GM18519 (cell line): ENCODE data around the gene MYMK.

Experiments used
- ATAC-seq: cut with Tn5 transposase; IDR thresholded peaks from one replicate; pipeline ENCODE4 v1.9.1; 2021; ENCODE audit warnings: mild to moderate bottlenecking, moderate library complexity; ENCODE audit not compliant: unreplicated experiment, low FRiP score

MYMK gene

DNA sequence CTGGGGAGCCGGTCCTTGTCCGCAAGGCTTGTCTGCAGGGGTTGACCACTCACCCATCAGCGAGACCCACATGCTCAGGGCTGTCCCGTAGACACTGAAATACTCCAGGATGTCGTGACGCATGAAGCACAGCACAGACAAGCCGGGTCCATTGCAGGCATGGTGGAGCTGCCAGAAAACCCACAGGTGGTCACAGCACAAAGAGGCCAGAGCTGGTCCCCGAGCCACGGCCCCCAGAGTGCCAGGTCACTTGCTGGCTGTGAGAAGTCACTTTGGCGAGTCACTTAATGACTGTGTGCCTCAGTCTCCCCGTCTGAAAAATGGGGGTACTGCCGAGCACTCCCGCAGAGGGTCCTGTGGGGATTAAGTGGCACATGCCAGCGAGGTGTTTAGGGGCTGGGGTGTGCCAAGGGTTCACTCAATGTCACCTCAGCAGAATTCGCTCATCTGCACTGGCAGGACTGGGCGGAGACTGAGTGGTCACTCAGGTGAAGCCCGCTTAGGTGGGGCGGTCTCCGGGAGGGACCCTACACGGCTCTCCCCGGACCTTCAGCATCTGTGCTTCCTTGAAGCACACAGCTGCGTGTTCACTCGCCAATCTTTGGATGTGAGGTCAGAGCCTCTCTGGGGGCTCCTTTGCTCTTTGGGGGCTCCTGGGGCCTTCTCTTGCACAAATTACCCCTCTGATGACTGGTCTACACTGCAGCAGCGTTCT lies 4.5 kb downstream of the MYMK start:
- ATAC-seq: no peak

DNA sequence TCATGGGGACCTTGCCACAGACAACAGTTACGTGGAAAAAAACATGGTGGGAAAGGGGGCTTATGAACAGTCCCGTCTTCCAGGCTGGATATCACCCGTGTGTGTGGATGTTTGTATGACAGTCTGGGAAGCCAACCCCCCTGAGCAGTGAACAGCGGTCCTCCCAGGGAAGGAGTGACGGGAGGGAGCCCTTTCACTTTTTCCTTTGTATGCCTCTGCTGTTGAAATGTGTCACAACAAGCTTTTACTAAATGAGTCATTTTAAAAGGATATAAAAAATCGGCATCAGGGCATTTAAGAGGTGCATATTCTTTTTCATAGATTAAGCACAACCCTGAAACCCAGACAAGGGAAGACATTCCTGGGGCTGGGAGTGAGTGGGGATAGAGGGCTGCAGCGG lies 5.1 kb downstream of the MYMK start:
- no peak for ATAC-seq

DNA sequence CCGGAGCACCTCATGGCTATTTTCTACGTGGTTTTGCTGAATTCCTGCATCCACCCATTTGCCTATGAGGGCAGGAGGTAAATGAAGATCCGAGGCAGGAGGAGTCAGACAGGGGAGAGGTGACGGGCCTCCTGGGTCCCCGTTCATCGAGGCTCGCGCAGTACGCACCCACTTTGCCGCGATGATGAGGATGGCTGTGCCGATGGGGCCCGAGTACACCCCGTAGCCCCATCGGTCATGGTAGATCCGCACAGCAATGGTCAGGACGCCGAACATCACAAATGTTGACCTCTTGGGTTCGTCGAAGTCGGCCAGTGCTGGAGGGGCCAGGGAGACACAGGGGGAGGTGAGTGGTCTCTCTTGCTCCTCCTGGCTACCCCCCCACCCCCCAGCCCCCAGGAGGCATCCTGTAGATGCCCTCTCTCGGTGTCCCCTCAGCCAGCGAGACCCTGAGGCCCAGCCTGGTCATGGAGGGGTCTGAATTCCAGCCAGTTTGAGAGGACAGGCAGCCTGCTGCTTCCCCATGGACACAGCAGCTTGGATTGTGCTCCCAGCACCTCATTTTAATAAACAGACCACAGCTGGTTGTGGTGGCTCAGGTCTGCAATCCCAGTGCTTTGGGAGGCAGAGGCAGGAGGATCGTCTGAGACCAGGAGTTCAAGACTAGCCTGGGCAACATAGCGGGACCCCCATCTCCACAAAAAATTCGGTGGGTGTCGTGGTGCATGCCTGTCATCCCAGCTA lies 5.9 kb downstream of the MYMK start:
- no peak for ATAC-seq

DNA sequence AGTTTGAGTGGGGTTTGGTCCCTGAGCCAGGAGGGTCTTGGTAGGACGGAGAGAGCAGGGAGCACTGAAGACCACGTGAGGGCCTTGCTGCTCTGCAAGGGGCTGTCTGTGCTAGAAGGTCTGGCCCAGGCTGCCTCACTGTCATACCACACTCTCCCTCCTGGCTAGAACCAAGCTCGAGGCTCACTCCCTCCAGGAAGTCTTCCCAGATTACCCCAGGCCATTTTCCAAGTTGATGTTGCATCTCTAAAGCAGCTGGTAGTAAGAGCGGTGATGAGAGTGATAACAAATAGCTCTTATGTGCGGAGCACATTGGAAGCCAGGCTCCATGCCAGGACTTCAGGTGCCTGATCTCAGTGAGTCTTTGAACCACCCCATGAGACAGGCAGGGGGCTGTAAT lies 6.6 kb downstream of the MYMK start:
- ATAC-seq: no peak

DNA sequence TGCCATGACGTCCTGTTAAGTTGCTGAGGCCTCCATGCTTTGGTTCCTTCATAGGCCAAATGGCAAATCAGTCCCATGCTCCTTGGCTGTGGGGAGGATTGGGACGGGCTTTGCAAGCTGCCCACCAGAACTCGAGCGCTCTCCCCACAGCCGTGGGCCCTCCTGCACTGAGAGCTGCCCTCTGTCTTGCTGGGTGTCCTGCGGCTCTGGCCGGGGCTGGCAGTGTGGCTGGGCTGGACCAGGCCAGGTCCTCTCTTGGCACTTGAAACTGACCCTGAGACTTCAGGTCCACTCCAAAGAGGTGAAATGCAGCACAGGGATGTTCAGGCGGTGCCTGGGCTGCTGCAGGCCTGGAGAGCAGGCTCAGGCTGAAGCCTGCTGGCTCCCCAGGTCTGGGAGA lies 7.0 kb downstream of the MYMK start:
- ATAC-seq: no peak

DNA sequence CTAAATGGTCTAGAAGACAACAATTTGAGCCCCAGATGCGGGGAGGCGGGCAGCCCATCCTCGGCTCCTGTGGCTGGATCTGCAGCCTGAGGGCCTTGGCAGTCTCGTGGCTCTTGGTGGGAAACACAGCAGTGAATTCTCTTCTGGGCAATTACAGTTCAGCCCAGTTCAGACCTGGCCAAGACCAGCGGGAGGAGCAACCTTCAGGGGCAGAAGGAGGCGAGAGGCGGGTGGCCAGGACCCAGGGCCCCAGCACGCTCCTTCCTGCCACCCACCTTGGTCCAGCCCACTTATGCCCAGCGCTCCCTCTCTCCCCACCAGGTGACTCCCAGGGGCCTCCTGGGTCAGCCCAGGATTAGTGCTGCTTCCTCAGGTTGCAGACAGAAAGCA lies 7.8 kb downstream of the MYMK start:
- ATAC-seq: no peak

DNA sequence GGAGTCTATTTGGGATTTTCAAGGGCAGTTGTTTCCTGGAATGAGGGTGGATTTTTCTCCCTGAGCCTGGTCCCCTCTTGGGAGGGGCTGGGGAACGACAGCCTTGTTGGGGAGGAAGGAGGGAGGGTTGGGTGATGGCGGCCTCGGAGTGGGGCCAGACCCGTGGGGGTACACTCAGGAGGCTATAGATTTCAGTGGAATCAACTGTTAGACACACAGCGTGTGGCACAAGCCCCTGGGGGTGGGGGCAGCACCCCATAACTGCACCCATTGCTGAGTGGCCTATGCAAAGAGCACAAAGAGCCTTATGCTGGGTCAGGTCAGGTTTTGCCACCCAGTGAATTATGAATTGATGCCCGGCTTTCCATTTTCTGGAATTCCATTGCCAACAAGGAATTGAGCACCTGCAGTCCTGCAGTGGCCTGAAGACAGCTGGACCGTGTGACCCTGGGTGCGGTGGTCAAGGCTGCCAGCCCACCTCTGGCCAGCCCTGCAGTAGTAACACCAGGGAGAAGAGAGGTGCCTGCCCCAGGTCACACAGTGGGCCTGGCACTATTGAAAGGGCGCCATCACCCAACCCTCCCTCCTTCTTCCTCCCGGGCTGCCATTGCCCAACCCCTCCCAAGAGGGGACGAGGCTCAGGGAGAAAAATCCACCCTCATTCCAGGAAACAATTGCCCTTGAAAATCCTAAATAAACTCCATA lies 8.4 kb downstream of the MYMK start:
- ATAC-seq: no peak

DNA sequence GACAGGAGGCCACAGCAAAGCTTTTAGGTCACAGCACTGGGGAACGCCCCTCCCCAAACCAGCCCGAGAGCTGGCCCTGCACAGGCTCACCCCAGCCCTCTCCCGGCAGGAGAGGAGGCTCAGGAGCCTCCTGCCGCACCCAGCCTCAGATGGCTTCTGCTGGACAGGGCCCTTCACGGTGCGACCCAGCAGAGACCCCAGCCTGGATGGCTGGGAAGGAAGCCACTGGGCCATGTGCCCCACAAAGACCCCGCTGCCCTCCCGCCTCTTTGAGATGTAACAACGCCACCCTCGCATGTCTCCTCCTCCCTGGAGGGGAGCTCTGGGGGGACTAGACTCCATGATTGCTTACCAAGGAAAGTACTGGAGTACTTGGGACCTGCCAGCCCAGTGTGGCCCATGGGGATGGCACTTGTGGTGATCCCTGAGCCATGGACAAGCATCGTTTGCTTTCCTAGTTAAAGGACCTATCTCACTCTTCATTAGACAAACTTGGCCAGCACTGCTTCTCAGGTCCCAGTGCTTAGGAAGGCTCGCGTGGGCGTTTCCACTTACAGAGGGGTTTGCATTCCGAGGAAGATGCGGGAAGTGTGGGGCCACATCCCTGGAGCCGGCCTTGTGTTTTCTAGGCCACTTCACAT lies 9.0 kb downstream of the MYMK start:
- ATAC-seq: no peak

DNA sequence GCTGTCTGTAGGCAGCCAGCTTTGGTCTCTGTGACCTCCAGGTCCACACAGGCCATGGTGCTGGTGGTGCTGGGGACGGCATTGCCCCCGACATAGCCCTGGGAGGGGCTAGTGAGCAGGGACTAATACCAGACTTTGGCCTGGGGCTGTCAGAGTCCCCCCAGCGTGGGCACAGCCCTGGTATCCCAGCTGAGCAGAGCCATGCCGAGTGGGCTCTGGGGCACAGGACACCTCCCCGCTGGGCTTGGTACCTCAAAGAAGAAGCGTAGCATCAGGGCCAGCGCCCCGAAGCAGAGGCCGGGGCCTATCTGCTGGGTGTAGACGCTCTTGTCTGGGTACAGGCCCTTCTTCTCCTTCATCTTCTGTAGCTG lies 9.5 kb downstream of the MYMK start:
- ATAC-seq: no peak

DNA sequence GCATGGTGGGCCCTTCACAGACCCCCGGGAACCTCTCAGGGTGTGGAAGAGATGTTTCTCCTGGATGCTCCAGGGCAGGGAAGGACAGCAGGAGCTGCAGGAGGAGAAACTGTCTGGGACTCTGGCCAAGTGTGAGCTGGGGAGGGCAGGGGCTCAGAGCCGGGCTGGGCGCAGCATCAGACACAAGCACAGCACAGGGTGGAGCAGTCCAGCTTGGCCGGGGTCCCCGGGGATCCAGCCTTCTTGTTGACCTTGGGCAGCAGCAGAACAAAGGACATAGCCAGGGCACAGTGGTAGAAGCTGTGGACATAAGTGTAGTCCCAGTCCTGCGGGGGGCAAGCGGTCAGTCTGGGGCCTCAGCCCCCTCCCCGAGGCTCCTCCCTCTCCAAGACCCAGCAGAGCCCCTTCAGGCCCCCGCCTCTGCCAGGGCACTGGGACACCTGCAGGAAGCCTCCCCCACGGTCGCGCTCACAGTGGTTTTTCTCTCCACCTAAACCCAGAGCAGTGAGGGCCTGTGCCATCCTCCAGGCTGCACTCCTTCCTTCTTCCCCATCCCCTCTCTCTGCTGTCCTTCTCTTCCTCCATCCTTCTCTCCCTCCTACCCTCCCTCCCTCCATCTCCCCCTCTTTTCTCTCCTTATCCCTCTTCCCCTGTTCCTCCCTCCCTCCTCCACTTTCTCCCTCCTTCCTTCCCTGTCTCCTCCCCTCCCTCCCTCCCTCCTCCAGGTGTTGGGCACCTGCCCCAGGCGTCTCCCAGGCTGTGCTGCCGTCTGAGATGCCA lies 10.1 kb downstream of the MYMK start:
- ATAC-seq: no peak

DNA sequence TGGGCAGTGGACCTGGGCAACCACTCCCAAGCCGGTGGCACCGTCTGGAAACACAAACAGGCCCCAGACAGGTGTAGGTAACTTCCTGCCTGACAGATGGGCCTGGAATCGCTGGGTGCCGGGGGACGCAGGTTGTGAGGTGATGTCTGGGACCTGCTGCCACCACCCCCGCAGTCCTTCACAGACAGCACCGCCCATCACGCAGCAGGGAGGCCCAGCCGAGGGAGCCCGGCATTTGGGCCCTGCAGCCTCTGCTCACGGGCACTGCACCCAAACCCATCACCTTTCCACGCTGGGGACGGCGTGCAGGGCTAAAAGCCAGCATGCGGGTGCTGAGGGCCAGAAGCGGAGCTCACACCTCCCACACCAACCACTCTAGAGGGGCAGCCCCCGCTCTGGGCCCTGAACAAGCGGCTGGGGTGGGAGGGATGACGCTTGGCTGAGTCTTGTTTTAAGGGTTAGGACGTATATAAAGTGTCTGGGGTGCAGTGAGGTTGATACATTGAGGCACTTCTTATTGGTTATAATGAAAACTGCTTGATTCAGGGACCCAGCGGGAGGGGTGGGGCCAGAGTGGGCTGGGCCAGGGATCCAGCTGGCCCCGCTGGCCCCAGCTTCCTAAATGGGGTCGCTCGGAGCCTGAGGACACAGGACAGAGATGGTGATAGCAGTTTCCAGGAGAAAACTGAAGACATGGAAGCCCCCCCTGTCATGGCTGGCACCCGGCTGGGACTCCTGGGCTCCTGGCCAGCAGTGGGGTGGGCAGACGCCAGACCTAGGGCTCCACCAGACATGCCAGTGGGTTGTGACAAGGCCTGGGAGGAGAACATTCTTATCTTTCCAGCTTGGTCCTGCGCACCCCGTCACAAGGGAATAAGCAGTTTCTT lies 11.3 kb downstream of the MYMK start:
- ATAC-seq: no peak

DNA sequence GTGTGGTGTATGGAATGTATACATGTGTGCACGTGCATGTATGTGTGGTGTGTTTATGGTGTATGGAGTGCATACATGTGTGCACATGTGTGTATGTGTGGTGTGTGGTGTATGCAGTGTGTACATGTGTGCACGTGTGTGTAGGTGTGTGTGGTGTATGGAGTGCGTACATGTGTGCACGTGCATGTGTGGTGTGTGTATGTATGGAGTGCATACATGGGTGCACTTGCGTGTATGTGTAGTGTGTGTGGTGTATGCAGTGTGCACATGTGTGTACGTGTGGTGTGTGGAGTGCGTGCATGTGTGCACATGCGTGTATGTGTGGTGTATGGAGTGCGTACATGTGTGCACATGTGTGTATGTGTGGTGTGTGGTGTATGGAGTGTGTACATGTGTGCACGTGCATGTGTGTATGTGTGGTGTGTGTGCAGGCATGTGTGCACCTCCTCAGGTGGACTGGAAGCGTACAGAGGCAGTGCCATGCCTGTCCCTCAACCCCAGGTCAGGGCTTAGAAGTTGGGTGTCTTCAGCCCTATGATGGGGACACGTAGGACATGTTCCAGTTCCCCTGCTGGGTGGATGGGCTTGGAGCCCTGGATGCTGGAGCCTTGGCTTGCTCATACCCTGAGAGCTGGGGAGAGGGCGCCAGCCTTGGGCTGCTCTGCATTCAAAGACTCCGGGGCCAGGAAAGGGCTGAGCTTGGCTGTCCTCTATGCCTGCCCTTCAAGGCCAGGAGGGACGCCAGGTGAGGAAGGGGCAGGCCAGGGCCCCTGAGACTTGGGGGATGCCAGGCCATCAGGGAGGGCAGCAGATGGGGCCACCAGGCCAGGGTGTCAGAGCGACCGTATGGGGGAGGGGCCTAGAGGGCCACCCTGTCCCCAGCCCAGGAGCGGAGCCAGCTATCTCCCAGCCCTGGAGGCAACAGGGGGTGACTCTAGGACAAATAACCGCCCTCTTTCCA lies 12.2 kb downstream of the MYMK start:
- no peak for ATAC-seq

DNA sequence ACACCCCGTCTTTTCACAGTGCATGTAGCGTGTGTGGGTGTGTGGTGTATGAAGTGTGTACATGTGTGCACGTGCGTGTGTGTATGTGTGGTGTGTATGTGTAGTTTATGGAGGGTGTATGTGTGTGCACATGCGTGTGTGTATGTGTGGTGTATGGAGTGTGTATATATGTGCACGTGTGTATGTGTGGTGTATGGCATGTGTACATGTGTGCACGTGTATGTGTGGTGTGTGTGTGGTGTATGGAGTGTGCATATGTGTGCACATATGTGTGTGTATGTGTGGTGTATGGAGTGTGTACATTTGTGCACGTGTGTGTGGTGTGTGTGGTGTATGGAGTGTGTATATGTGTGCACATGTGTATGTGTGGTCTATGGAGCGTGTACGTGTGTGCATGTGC lies 13.2 kb downstream of the MYMK start:
- ATAC-seq: no peak

DNA sequence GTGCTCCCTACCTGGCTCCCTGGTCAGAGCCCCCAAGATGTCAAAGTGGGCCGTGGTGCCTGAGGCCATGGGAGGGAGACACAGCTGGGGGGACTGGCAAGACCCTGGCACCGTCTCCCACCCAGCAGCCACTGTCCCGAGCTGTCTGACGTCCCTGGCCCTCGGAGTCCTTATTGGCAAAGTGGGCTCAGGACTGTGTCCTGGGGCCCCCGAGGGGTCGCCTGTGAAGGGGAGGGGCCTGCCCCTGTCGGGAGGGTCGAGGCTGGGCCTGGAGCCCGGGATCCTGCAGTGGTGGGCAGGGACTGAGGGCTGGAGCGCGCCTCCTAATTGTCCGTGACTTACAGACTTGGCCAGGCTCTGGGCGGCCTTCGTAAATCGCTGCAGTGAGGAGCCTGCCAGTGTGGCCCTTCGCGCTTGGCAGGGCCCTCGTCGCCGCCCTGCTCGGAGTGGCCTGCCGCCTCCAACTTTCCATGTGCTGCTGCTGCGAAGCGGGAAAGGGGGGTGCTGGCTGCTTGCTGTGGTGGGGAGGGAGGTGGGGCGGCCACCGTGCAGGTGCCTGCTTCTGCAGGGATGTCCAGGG lies 13.7 kb downstream of the MYMK start:
- no peak for ATAC-seq

DNA sequence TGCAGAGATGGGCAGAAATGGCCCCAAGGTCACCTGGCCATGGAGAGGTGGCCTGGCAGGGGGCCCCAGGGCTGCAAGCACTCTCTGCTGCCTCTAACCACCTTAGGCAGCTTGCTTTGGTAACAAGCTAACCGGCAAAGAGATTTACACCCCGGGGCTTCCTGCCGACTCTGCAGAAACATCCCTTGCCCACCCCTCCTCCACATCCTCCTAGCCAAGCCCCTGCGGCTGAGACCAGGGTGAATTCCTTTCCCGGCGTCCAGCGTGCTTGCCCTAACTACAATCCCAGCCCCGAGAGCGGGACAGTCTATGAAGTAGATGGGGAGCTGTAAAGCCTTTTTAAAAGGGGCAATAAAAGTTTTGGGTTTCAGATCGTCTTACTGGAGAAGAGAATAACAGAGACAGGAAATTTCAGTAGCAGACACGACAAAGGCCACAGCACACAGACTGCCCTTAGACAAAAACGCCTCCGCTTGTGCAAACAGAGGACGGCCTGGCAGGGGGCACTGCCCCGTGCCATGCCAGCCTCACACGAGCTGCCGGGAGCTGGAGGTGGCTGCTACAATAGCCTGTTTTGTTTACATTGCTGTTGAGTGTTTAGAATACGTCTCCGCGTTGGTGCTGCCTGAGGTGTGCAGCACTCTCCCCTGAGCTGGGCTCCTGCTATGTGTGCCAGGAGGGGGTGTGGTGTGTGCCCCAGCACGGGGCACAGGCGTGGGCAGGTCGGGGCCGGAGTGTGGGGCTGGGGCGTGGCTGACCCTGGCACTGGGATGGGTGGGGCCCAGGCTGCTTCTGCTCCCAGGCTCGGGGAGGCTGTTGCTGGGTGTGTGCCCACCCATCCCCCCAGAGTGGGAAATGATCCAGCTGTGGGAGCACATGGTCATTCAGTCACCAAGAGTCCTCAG lies 15.3 kb downstream of the MYMK start:
- no peak for ATAC-seq

DNA sequence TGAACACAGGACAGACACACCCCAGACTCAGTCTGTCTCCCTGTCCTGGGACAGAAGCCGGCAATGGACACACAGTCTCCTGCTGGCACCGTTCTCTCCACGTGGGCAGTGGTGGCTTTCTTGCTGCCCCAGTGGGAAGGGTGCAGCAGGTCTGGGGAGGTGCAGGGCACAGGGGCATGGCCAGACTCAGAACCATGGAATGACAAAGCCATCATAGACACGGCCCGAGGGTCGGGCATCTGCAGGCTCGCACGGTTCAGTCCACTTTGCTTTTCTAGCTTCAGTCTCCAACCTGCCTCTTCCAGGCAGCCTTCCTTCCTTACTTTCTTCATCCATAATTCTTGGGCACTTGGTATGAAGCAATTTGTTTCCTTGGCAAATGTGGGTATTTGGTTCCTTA lies 16.7 kb downstream of the MYMK start:
- no peak for ATAC-seq
